GM12872 (cell line): ENCODE measurements around the gene KAT6B.

Source experiments
- CTCF ChIP-seq: IDR thresholded peaks from 3 replicates; pipeline ENCODE4 v1.5.1; 2011; ENCODE audit warnings: low read depth, mild to moderate bottlenecking, low read length, moderate library complexity; ENCODE audit not compliant: insufficient read depth

Gene KAT6B

GRCh38 chr10:74875068-74875467, 48.7 kb downstream of the KAT6B start:
- TF ChIP-seq CTCF = no peak

- no peak for TF ChIP-seq CTCF
Observed at GRCh38 chr10:74875966-74876365, 49.6 kb downstream of the KAT6B start.

- no peak for TF ChIP-seq CTCF
Observed at GRCh38 chr10:74877898-74878297, 51.5 kb downstream of the KAT6B start.

- no peak for TF ChIP-seq CTCF
Observed at GRCh38 chr10:74880041-74880440, 53.6 kb downstream of the KAT6B start.

- TF ChIP-seq CTCF = no peak
Observed at GRCh38 chr10:74881253-74881884, 55.0 kb downstream of the KAT6B start.

- no peak for TF ChIP-seq CTCF
Observed at GRCh38 chr10:74882427-74882826, 56.0 kb downstream of the KAT6B start.

GRCh38 chr10:74882831-74883230, 56.4 kb downstream of the KAT6B start:
- TF ChIP-seq CTCF = no peak
